ENCODE data around the gene CHAD. TPM values are rescaled to one million over a fixed set of nuclear protein-coding genes. Genes with fewer than 3 reads are reported as not detected.
A peak's percentile ranks its signal among the peaks of the same experiment; 100 is the strongest.
"Not testable (repeated sequence)": the region's sequence is repeated elsewhere in the genome, so short reads cannot be mapped to it uniquely, and the experiment has no call there.

The CHAD gene
- total RNA-seq, 4 donors from 2014 or later: not detected

DNA sequence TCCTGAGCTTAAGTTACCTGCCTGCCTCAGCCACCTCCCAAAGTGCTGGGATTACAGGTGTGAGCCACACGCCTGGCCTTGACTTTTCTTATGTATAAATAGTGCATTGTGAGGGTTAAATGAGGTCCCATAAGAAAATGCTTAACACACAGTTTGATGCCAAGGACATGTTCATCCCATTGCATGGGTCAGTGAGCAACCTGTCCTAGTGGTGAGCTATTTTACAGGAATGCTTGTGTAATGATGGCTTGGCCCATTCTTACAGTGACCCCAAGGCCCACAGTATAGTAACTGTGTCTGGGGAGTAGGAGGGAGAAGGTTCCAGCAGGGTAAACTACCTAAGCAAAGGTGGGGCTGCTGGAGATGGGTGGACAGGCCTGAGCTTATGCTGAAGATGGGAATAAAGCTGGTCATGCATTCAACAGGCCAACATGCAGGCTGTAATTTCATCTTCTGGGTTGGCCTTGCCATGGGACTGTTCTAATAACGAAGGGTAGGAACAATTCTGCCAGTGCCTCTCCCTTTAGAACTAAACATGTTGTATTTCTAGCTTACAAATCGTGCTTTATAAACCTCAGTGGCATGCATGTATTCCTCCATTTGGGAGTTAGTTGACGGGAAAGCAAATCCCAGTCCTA lies 36.4 kb downstream of the CHAD start:
- no peak for ATAC-seq (ENCODE audit: low FRiP score)
- no peak for DNase-seq (ENCODE audit: low spot score)
- TF ChIP-seq, protein P1, sequence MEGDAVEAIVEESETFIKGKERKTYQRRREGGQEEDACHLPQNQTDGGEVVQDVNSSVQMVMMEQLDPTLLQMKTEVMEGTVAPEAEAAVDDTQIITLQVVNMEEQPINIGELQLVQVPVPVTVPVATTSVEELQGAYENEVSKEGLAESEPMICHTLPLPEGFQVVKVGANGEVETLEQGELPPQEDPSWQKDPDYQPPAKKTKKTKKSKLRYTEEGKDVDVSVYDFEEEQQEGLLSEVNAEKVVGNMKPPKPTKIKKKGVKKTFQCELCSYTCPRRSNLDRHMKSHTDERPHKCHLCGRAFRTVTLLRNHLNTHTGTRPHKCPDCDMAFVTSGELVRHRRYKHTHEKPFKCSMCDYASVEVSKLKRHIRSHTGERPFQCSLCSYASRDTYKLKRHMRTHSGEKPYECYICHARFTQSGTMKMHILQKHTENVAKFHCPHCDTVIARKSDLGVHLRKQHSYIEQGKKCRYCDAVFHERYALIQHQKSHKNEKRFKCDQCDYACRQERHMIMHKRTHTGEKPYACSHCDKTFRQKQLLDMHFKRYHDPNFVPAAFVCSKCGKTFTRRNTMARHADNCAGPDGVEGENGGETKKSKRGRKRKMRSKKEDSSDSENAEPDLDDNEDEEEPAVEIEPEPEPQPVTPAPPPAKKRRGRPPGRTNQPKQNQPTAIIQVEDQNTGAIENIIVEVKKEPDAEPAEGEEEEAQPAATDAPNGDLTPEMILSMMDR (IDR thresholded peaks at IDR 0.05): no peak

DNA sequence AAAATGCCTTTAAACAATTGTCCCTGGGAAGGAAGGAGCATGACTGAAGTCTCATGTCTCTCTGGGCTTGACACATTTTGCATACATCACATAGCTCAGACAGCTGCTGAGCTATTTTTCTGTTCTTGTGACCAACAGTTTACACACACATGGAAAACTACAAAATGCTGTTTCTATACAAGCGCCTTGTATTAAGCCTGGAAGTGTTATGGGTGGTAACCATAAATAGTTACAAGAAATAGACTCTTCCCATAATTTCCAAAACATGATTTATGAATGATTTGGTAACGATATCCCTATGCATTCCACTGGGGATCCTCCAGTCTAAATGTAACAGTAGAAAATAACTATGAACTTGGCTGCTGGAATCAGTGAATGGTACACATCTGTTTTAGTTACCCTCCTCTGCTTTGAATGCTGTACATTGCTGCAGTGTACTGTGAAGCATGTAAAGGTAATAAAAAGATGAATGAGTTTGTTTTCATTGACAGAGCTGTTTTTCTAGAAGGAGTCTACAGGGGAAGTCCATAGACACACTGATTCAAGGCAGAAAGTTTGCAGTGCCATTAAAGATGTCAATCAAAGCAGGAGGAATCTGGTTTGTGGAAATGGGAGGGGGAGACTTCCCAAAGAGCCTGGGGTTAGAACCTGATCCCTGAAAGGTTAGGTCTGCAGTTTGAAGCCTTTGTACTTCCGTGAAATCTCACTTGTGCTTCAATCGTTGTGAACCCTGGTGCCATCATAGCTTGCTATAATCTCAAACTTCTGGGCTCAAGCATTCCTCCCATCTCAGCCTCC lies 37.7 kb downstream of the CHAD start:
- ATAC-seq (ENCODE audit: low FRiP score) (no peak), DNase-seq (ENCODE audit: low spot score) (no peak)
- TF ChIP-seq, protein P1 (IDR thresholded peaks at IDR 0.05): no peak

DNA sequence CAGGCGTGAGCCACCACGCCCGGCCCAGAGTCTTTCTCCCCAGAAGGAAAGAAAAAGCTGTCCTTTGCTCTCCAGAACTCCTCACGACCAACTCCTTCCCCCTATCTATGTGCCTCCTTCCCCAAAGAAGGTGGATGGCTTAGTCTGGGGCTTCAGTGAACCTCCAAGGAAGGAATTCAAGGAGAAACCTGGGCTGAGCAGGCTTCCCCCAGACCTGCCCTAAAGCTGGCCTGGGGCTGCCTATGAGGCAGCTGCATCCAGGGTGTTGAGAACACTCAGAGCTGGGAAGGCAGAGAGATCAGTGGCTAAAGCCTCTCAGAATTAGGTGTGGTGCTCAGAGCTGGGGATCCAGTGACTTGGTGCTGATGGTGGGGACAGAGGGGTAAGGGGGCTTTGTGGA lies 38.9 kb downstream of the CHAD start:
- ATAC-seq (ENCODE audit: low FRiP score): no peak
- TF ChIP-seq, protein P1 (IDR thresholded peaks at IDR 0.05): no peak
- no peak for DNase-seq (ENCODE audit: low spot score)

DNA sequence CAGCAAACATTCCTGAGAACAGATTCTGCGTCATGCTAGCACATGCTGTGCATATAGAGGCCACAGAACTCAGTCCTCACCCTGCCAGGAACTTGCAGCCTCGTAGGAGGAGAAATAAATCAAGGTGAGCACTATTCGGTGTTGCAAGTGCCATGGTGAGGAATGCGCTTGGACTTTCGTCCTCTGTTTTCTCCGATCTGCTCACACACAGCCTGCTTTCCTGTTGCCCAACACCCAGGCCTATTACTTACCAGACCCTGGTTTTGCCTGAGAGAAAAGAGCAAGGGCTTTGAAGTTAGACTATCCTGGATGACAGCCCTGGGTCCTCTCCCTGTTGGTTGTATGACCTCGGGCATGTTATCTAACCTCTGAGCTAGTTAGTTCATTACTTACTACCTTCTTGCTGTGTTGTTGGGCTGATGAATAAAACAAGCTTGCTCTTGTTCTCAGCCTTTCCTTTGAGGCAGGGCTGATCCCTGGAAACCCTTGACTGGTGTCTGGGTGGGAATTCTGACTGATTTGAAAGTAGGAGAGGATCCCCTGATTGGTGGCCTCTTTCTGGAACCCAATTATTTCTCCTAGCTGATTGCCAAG lies 39.8 kb downstream of the CHAD start:
- ATAC-seq (ENCODE audit: low FRiP score): peak; percentile 70
- TF ChIP-seq, protein P1 (IDR thresholded peaks at IDR 0.05): no peak
- DNase-seq (ENCODE audit: low spot score): no peak

DNA sequence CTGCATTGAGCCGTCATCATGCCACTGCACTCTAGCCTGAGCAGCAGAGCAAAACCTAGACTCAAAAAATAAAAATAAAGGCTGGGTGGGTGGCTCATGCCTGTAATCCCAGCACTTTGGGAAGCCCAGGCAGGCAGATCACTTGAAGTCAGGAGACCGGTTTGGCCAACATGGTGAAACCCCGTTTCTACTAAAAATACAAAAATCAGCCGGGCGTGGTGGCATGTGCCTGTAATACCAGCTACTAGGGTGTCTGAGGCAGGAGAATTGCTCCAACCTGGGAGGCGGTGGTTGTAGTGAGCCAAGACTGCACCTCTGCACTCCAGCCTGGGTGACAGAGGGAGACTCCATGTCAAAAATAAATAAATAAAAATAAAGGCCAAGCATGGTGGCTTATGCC lies 40.6 kb downstream of the CHAD start:
- not testable (repeated sequence) for ATAC-seq (ENCODE audit: low FRiP score); DNase-seq (ENCODE audit: low spot score)

DNA sequence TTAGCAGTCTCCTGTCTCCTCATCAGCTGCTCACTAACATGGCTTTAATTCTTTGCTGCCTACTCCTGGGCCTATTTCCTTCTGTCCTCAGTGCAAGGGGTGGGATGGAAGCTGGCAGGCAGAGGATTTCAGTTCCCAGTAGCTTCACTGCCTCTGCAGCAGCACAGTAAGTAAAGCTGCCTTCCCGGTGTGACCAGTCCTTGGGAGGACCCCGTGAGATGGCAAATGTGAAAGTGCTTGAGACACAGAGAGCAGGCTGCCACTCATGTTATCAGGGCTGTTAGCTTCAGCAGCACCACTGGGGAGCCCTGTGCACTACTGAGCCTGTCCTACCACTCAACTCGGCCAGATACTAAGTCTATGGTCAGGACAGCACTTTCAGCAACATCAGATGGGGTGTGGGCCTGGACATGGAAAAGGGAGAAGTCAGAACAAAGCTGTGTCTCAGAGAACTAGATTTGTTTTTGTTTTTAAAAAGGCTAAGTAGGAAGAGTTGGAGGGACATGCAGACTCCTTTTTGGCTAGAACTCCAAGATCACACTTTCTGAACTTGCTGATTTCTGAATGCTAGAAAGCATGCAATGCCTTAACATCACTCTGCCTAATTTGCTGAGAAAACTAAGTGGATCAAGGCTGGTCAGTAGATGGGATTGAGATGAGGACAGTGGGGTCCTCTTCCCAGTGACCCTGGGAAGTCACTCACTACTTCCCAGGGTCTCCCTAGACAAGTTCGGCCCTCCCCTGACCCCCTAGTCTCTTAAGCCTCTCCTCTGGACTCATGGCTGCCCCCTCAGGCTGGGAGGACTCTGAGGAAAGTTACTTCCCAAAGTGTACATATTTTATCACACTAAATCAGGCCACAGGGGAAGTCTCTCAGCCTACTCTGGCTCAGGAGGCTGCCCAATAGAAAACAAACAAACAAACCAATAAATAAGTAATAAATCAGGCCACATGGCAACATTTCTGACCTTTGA lies 41.6 kb downstream of the CHAD start:
- ATAC-seq (ENCODE audit: low FRiP score) (peak; percentile 6), DNase-seq (ENCODE audit: low spot score) (no peak)
- TF ChIP-seq, protein P1 (IDR thresholded peaks at IDR 0.05): no peak

DNA sequence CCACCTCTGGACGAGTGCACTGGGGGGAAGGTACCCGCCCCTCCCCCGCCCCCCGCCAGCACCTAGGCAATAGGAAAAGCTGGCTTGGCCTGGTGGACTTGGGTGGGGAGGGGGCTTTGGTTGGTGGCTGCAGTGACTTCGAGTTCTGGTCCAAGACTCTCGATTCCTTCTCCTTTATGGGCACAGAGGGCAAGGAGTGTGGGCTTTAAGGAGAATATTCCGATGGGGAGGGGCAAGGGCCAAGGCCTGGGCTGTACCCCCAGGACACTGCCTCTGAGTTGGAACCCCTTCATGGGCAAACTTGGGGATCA lies 42.3 kb downstream of the CHAD start:
- no peak for ATAC-seq (ENCODE audit: low FRiP score)
- no peak for DNase-seq (ENCODE audit: low spot score)
- TF ChIP-seq, protein P1 (IDR thresholded peaks at IDR 0.05): no peak
